GM12892 (cell line): ENCODE results near the gene MEGF9.

ENCODE experiments used
- DNase-seq: peaks from one replicate; pipeline ENCODE4 v3.0.0; 2011; ENCODE audit not compliant: insufficient read length
- FAIRE-seq: peaks from 2 replicates; lab custom pipeline; 2011; peaks lifted over from hg19 to GRCh38; lab: Jason Lieb, UNC
- POLR2A ChIP-seq: IDR thresholded peaks from 2 replicates; pipeline ENCODE4 v1.6.1; 2011; ENCODE audit warnings: low read depth, low read length, control low read depth
- POLR2AphosphoS5 ChIP-seq: IDR thresholded peaks from 2 replicates; pipeline ENCODE4 v1.6.1; 2011; ENCODE audit warnings: low read depth, low read length, control low read depth
- TAF1 ChIP-seq: IDR thresholded peaks from 2 replicates; pipeline ENCODE4 v1.6.1; 2011; ENCODE audit warnings: low read depth, mild to moderate bottlenecking, control low read depth, low read length, borderline replicate concordance

The MEGF9 gene

DNA sequence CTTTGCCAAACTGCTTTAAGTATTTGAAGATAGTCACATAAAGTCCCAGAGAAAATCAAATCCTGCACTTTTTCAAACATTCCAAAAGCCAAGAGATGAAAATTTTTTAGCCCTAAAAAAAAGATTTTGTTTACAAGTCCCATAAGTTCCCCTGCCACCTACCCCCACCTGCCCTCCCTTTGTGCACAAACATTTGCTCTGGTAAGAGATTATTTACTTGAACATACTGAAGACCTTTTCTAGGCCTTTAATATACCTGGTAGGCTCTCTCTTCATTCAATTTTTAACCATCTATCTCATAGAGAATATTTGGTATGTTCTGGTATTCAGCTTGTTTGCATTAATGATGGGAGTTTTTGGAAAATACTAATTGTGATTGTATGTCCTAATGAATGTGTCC, 50.3 kb downstream of the MEGF9 start:
- DNase-seq (no peak), FAIRE-seq (no peak)
- no peak for TF ChIP-seq TAF1
- no peak for TF ChIP-seq POLR2A
- TF ChIP-seq POLR2AphosphoS5 = no peak

DNA sequence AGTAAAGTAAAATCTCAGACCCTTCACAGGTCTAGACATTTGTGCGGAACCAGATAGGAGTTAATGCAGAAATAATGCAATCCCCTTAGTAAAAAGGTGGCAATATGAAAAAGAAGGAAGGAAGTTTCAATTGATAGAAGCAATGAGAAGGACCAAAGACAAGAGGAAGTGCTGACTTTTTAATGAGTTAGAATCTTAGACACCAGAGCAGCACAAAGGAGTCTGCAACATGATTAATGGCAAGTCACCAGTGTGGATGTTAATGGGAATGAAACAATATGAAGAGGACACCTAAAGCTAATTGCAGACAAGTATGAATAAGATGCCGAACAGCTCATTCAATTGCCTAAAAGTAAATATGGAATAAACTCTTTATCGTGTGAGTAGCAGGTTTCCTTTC, 50.9 kb downstream of the MEGF9 start:
- FAIRE-seq (no peak), DNase-seq (no peak)
- TF ChIP-seq POLR2A (no peak), TAF1 (no peak), POLR2AphosphoS5 (no peak)

DNA sequence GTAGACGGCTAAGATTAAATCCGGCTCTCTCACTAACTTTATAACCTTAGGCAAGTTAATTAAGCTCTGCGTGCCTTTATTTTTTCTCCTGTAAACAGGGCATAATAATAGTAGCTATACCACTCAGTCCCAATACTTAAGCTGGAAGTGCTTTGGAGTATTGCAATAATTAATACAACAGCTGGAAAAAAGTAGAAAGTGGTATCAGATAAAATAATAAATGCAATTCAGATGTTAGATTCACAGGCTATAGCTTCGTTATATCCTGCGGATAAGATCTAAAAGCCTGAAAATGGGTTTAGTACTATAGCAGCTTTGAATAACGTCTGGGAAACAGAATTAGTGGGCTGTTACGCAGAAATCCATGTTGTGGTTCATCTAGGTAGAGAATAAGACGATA, 51.8 kb downstream of the MEGF9 start:
- no peak for TF ChIP-seq POLR2A
- TF ChIP-seq POLR2AphosphoS5 = no peak
- no peak for TF ChIP-seq TAF1

GRCh38 chr9:120659676-120660075, 54.6 kb downstream of the MEGF9 start:
- no peak for FAIRE-seq
- TF ChIP-seq TAF1 (no peak), POLR2AphosphoS5 (no peak), POLR2A (no peak)
- no peak for DNase-seq

More for the DNA sequence above, 51.8 kb downstream of the MEGF9 start:
- DNase-seq (no peak), FAIRE-seq (no peak)

DNA sequence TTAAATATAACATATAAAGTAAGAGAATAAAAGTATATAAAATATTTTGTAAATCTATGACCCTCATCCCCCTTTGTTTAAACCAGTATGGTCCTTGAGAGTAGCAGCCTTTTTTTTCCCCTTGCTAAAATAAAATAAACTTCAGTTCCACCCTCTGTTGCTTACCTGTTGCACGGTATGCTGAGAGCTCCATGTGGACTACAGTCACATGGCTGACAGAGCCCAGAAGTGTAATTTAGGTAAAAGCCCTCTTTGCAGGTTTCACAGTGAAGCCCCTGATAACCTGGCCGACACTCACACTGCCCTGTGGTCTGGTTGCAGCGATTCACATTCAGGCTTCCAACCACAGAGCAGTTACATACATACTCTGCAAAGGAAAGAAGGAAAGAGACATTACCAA, 55.1 kb downstream of the MEGF9 start:
- FAIRE-seq (no peak), DNase-seq (no peak)
- no peak for TF ChIP-seq POLR2AphosphoS5
- no peak for TF ChIP-seq POLR2A
- TF ChIP-seq TAF1 = no peak

- TF ChIP-seq TAF1 = no peak
- TF ChIP-seq POLR2A = no peak
- no peak for TF ChIP-seq POLR2AphosphoS5
- DNase-seq (no peak), FAIRE-seq (peak; percentile 63)
These were observed 59.2 kb downstream of the MEGF9 start for GRCh38 chr9:120655005-120655622.

DNA sequence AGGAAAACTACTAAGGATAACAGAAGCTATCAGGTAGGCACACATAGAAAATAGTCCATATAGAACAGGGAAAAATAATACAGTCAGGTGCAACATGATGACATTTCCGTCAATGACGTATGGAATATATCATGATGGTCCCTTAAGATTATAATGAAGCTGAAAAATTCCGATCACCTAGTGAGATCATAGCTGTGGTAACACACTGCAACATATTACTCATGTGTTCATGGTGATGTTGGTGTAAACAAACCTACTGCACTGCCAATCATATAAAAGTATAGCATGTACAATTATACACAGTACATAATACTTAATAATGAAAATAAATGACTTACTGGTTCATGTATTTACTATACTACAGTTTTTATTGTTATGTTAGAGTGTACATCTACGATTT, 60.0 kb downstream of the MEGF9 start:
- FAIRE-seq (peak; percentile 48), DNase-seq (no peak)
- TF ChIP-seq POLR2A (no peak), TAF1 (no peak), POLR2AphosphoS5 (no peak)

DNA sequence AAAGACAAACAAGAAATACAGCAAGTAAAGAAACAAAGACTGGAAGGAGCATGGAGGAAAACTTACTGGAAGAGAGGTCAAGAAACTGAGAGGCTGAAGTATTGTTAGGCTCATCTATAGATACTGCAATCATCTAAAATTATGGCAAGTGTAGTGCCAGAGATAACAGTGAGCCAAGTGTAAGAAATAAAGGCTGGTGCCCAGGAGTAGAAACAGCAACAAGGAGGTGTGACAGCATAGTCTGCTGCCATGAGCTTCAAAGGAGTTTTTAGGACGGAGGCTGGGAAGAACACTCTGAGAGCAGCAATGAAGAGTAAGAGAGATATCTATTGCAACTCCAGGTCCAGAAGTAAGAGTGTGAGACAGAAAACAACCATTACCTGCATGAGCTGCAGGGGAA, 60.5 kb downstream of the MEGF9 start:
- DNase-seq (no peak), FAIRE-seq (no peak)
- no peak for TF ChIP-seq POLR2A

DNA sequence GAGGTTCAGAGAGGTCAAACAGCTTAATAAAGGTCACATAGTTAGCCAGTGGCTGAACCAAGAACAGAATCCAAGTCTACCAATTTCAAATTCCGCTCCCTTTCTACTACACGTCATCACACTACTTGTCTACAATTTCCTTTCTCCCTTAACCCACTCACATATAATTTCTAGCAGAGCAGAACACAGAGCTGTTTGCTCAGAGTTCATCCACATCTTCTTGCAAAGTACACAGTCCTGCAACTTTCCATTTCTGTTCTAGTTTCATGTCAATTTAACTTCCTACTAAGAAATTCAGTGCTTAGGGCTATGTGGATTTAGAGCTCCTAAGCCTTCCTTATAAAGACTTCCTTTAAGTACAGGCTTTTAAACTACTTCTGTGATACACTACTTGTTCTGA, 61.3 kb downstream of the MEGF9 start:
- DNase-seq = no peak
- no peak for TF ChIP-seq POLR2A
- no peak for TF ChIP-seq TAF1
- TF ChIP-seq POLR2AphosphoS5 = no peak
- no peak for FAIRE-seq

- no peak for FAIRE-seq
- no peak for DNase-seq
- no peak for TF ChIP-seq POLR2AphosphoS5
- TF ChIP-seq POLR2A = no peak
- TF ChIP-seq TAF1 = no peak
These were observed 63.9 kb downstream of the MEGF9 start for GRCh38 chr9:120650352-120650751.

DNA sequence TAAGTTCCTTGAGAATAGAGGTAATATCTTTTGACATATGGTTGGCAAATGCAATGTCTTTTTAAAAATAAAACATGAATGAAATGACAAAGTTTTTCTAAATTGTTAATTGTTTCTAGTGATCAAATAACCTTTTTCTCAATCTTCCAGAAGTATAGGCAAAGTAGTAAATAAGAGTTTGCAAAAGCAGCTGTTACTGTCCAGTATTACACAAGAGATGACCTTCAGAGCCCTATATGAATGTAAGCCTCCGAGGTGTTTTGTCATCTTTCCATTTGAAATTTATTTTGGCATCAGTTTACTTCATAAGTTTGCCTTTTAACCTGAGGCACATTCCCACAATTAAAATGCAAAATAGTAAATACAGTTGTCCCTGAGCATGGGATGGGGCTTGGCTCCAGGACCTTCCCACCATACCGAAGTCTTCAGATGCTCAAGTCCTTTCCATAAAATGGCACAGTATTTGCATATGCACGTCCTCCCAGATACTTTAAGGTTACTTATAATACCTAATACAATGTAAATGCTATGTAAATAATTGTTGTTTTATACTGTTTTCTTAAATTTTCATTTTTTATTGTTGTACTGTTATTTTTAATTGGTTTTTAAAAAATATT, 65.6 kb downstream of the MEGF9 start:
- no peak for TF ChIP-seq POLR2A
- TF ChIP-seq TAF1 = no peak
- TF ChIP-seq POLR2AphosphoS5 = no peak
- DNase-seq (no peak), FAIRE-seq (no peak)

DNA sequence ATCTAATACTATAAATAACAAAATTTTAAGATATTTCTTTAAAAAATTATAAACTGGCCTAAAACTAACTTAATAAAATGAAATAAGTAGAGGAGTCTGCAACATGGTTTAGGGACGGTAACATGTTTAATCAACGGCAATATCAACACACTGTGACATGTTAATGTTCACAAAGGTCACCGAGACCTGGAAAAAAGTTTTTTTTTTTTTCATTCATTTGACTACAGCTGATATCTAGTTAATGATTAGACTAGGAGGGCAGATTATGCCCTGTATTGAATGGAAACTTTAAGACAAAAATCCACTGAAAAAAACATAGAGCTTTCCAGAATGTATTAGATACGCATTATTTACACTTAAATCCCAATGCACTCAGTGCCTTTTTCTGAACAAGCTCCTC, 67.3 kb downstream of the MEGF9 start:
- no peak for TF ChIP-seq POLR2A
- no peak for TF ChIP-seq TAF1
- TF ChIP-seq POLR2AphosphoS5 = no peak
- DNase-seq = no peak
- FAIRE-seq = no peak

DNA sequence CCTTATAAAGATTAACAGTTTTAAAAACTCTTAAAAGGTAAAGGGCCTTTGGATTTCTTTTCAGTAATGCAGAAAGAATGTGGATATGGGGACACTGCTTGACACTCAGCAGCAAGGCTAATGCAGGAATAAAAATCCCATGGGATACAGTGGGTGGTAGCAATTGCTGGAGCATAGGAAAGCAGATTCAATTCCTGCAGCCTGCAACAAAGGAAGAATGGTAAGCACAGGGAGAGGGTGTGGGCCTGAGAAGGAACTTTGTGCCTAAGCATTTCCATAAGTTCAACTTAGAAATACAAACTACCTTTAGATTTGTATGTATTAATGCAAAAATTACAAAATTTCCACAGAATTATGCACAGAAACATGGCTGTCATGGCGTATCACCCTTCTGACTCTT, 68.5 kb downstream of the MEGF9 start:
- no peak for DNase-seq
- FAIRE-seq = no peak
- TF ChIP-seq POLR2A (no peak), POLR2AphosphoS5 (no peak), TAF1 (no peak)
